HL-60 (cell line): ENCODE measurements around the gene MARCHF7.

Source experiments
- CTCF ChIP-seq: IDR thresholded peaks from one replicate; pipeline ENCODE4 v1.5.1; 2011; ENCODE audit warnings: low read length, control low read depth, inconsistent platforms; ENCODE audit not compliant: insufficient read depth
- GABPA ChIP-seq: IDR thresholded peaks from 2 replicates; pipeline ENCODE4 v1.6.1; 2012; ENCODE audit warnings: low read depth
- POLR2AphosphoS5 ChIP-seq: IDR thresholded peaks from 2 replicates; pipeline ENCODE4 v1.6.1; 2012; ENCODE audit warnings: low read depth
- REST ChIP-seq: IDR thresholded peaks from 2 replicates; pipeline ENCODE4 v1.6.1; 2012; ENCODE audit warnings: low read depth; ENCODE audit not compliant: insufficient replicate concordance

DNA sequence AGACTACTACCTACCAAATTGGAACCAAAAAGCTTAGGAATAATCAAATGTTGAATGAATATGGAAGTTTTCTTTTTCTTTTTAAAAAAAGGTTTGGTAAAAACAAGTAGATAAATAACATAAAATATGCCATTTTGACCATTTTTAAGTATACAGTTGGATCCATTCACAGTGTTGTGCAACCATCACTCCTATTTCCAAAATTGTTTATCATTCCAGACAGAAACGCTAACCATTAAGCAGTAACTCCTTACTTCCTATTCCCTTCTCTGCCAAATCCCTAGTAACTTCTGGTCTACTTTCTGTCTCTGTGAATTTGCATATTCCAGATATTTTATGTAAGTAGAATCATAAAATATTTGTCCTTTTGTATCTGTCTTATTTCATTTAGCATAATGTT is 45.9 kb downstream of the MARCHF7 start:
- TF ChIP-seq CTCF: no peak
- no peak for TF ChIP-seq POLR2AphosphoS5
- TF ChIP-seq GABPA: no peak
- TF ChIP-seq REST: no peak
